ENCODE results near the gene OPRM1.

OPRM1 gene

DNA sequence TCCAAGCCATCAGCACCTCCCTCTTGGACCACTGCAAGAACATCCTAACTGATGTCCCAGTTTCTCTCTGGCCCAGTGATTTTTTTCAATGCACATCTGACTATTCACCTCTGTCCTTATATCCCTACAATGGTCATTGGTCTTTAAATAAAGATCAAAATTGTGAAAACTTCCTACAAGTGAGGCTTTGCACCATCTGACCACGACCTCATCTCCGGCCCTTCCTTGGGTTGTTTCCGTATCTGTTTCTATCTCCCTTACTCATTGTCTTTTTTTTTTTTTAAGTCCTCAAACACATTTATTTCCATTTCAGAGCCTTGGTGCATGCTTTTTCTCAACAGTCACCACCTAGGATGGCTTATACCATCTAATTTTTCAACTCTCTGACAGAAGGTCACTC, 229.4 kb downstream of the OPRM1 start:
- TF ChIP-seq, protein P1, sequence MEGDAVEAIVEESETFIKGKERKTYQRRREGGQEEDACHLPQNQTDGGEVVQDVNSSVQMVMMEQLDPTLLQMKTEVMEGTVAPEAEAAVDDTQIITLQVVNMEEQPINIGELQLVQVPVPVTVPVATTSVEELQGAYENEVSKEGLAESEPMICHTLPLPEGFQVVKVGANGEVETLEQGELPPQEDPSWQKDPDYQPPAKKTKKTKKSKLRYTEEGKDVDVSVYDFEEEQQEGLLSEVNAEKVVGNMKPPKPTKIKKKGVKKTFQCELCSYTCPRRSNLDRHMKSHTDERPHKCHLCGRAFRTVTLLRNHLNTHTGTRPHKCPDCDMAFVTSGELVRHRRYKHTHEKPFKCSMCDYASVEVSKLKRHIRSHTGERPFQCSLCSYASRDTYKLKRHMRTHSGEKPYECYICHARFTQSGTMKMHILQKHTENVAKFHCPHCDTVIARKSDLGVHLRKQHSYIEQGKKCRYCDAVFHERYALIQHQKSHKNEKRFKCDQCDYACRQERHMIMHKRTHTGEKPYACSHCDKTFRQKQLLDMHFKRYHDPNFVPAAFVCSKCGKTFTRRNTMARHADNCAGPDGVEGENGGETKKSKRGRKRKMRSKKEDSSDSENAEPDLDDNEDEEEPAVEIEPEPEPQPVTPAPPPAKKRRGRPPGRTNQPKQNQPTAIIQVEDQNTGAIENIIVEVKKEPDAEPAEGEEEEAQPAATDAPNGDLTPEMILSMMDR (IDR thresholded peaks at IDR 0.05), result no peak
- no peak for DNase-seq (ENCODE audit: low spot score)

DNA sequence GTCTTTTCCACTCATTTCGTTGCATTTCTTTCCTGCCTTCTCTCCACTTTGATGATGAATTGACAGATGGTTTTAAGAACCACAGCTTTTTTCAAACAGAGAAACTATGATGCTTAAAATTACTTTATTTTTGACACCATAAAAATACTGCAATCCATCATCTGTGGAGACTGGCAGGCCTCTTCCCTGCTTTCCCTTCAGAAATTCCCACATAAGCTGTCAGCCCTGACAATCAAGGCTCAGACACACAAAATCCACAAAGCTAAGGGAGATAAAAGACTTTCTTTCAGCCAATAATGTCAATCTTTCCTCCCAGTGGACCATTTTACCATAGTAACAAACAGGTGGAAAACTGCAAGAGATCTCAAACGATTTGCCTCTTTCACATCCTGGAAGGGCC, 235.1 kb downstream of the OPRM1 start:
- Histone ChIP-seq H3K27ac (no peak overlapping the region), H3K4me3 (no peak overlapping the region)
- DNase-seq (ENCODE audit: low spot score), result no peak
- TF ChIP-seq, protein P1 (IDR thresholded peaks at IDR 0.05), result no peak

More for the DNA sequence above, 229.4 kb downstream of the OPRM1 start:
- Histone ChIP-seq H3K4me3 (no peak overlapping the region), H3K27ac (no peak overlapping the region)

DNA sequence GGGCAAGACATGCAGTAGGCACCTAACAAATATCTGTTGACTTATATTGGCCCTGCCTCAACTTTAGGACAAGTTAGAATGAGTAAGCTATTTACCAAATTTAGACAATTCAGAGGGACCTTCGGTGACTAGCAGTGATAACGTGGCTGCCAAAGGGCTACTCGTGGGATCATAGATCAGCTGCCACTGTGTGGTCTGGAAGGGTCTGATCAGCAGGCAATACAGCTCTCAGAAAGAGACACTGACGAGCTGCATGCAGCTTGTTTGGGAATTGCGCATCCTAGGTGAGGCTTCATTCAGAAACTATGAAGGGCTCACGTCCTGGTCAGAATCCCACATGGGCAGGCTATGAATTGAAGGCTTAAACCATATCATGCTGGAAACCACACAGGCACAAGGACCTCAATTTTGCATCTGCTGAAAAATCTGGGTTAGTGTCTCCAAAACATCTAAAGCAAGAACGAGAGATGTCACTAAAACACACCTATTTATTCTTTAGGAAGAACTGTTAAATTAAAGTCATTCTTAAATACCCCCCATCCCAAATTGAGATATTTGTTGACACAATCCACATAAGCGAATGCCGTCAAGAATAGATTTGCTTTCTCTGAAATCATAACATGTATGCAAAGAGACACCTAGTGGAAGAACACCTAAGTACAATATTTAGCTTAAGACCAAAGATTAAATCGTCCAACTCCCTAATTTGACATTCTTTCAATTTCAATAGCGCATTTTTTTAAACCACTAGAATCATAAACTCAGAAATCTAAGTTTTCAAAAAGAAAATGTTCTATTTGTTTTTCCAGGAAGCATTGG, 238.0 kb downstream of the OPRM1 start:
- no peak overlapping the region for H3K4me3 ChIP-seq
- no peak for DNase-seq (ENCODE audit: low spot score)
- no peak overlapping the region for H3K27ac ChIP-seq
- TF ChIP-seq, protein P1 (IDR thresholded peaks at IDR 0.05), result peak; percentile 31

DNA sequence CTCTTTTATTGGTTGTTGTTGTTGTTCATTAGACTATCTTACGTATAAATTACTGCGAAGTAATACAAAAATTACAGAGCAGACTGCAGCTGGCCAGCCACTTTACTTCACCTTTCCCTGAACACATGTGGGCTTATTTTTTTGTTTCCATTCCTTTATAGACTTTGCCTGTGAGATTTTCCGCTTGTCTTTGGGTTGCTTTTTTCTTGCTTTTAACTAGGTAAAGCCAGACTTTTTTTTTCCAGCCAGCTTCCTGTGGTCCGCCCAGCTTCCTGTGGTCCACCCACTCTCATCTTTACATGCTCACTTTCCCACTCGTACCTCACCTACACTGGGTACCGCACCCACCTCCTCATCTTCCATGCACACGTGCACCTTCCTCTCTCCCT, 238.6 kb downstream of the OPRM1 start:
- TF ChIP-seq, protein P1 (IDR thresholded peaks at IDR 0.05), result no peak
- H3K27ac ChIP-seq, result no peak overlapping the region
- no peak for DNase-seq (ENCODE audit: low spot score)
- H3K4me3 ChIP-seq, result no peak overlapping the region

DNA sequence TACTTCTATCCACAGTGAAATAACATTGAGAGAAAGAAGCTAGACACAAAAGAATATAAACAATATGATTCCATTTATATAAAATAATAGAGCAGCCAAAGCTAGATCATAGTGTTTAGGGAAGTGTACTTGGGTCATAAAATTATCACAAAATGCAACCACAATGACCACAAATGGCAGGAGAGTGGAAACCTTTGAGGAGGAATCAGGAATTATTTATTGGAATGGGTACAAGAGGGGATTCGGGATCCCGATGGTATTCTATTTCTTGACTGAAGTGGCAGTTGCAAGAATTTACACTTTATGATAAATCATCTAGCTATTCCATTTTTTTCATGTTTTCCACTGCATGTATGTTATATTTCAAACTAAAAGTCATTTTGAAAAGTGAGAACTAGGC, 241.5 kb downstream of the OPRM1 start:
- H3K4me3 ChIP-seq, result no peak overlapping the region
- no peak overlapping the region for H3K27ac ChIP-seq
- TF ChIP-seq, protein P1 (IDR thresholded peaks at IDR 0.05), result no peak
- DNase-seq (ENCODE audit: low spot score), result no peak

DNA sequence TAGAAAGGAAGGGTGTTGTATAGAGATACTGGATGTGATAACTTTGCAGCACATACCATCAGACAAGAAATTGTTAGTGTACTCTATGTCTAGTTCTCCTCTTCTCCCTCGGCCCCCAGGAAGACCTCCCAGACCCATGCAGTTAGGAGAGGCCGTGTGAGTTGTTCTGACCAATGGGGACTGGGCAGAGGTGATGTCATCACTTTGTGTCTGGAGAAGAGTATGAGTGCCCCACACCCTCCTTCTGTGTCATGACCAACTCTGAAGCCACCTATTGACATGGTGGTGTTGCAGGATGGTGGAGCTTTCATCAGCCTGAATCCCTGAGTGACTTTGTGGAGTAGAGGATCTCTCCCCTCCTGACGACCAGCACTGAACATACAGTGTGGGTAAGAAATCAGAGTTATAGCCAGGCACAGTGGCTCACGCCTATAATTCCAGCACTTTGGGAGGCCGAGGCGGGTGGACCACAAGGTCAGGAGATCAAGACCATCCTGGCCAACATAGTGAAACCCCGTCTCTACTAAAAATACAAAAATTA, 245.3 kb downstream of the OPRM1 start:
- TF ChIP-seq, protein P1 (IDR thresholded peaks at IDR 0.05), result no peak
- Histone ChIP-seq H3K4me3 (no peak overlapping the region), H3K27ac (no peak overlapping the region)
- no peak for DNase-seq (ENCODE audit: low spot score)

DNA sequence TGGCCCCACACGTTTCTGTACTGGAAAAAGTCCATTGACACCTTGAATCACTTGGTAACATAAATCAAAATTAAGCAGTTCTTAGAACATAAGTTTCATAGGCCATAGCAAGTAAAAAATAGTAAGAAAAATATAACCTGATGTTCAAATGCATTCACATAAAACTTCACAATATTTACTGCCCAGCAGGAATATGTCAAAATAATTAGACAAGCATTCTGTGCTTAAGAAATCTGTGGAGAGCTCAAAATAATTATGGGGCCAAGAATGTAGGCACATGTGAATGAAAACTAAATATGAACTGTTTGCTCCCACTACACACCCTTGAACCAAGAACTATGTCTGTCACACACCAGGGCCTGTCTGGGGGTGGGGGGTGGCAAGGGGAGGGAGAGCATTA, 246.8 kb downstream of the OPRM1 start:
- Histone ChIP-seq H3K4me3 (no peak overlapping the region), H3K27ac (no peak overlapping the region)
- no peak for DNase-seq (ENCODE audit: low spot score)
- TF ChIP-seq, protein P1 (IDR thresholded peaks at IDR 0.05), result no peak
